ENCODE measurements around the gene CSTF2. TPM values are rescaled to one million over a fixed set of nuclear protein-coding genes. Genes with fewer than 3 reads are reported as not detected.

CSTF2 gene
- total RNA-seq, 1 donor: 16.0 TPM

- H3K4me3 ChIP-seq (ENCODE audit: low read depth, low read length): no peak overlapping the region
- no peak for TF ChIP-seq CTCF (IDR thresholded peaks at IDR 0.05; ENCODE audit: insufficient read depth, low read depth, low read length)
- no peak for DNase-seq (ENCODE audit: low read depth)
Measured at GRCh38 chrX:100870527-100870926, 50.3 kb downstream of the CSTF2 start.

- DNase-seq (ENCODE audit: low read depth): peak; percentile 21
- no peak overlapping the region for H3K4me3 ChIP-seq (ENCODE audit: low read depth, low read length)
- no peak for TF ChIP-seq CTCF (IDR thresholded peaks at IDR 0.05; ENCODE audit: insufficient read depth, low read depth, low read length)
Measured at GRCh38 chrX:100871594-100872560, 51.7 kb downstream of the CSTF2 start.

GRCh38 chrX:100874325-100874724 is 54.1 kb downstream of the CSTF2 start, which contains the start of gene NOX1:
TSS of gene NOX1 (minus strand) at chrX:100874359. CDS start at chrX:100874139, 220 bp downstream.
- no peak within 1 kb of the TSS for H3K4me3 ChIP-seq (ENCODE audit: low read depth, low read length)
- TF ChIP-seq CTCF (IDR thresholded peaks at IDR 0.05; ENCODE audit: insufficient read depth, low read depth, low read length): no peak
- peak; percentile 38 for DNase-seq (ENCODE audit: low read depth)

GRCh38 chrX:100880368-100880767 is 60.2 kb downstream of the CSTF2 start:
- no peak for DNase-seq (ENCODE audit: low read depth)
- H3K4me3 ChIP-seq (ENCODE audit: low read depth, low read length): no peak overlapping the region
- no peak for TF ChIP-seq CTCF (IDR thresholded peaks at IDR 0.05; ENCODE audit: insufficient read depth, low read depth, low read length)

- no peak overlapping the region for H3K4me3 ChIP-seq (ENCODE audit: low read depth, low read length)
- TF ChIP-seq CTCF (IDR thresholded peaks at IDR 0.05; ENCODE audit: insufficient read depth, low read depth, low read length): no peak
- DNase-seq (ENCODE audit: low read depth): no peak
Measured at GRCh38 chrX:100883654-100884053, 63.5 kb downstream of the CSTF2 start.

Small RNA genes within 50 kb of the gene (small RNA-seq; reads per million reads assigned to genes)
- not detected for gene RF00411

Other genes with a start within 250 kb of the CSTF2 start
- gene TNMD, start 235.5 kb upstream of the CSTF2 start, total RNA-seq: not detected in 2 replicates
- 30.0 and 44.5 TPM in 2 replicates for gene TSPAN6, start 183.6 kb upstream of the CSTF2 start, total RNA-seq
- 44.1 and 66.1 TPM in 2 replicates for gene SRPX2, start 176.2 kb upstream of the CSTF2 start, total RNA-seq
- gene SYTL4, start 88.3 kb upstream of the CSTF2 start, total RNA-seq: 4.3 and 32.9 TPM in 2 replicates
- gene NOX1, start 54.0 kb downstream of the CSTF2 start, total RNA-seq: under 0.01 TPM in 1 of 2 replicates, not detected in the other
- gene XKRX, start 108.5 kb downstream of the CSTF2 start, total RNA-seq: under 0.01 TPM in 1 of 2 replicates, not detected in the other
- not detected in 2 replicates for gene ARL13A, start 149.3 kb downstream of the CSTF2 start, total RNA-seq
- 13.2 and 13.4 TPM in 2 replicates for gene TRMT2B, start 231.7 kb downstream of the CSTF2 start, total RNA-seq

Measured in fibroblast of villous mesenchyme (primary cell).